Immature natural killer cell (primary cell): ENCODE results near the gene PIEZO2. TPM values are rescaled to one million over a fixed set of nuclear protein-coding genes. Genes with fewer than 3 reads are reported as not detected.
A peak's percentile ranks its signal among the peaks of the same experiment; 100 is the strongest.
"Not testable (repeated sequence)": the region's sequence is repeated elsewhere in the genome, so short reads cannot be mapped to it uniquely, and the experiment has no call there.

Experiments used
- DNase-seq, 3 donors: peaks; one replicate each; pipeline ENCODE4 v3.0.0; 2022; ENCODE audit warnings: mixed read lengths in 1 of 3
- H3K27ac Mint-ChIP-seq, 6 donors: one replicate each; pipeline ENCODE4 v1.8.0; 2020; ENCODE audit warnings: mixed read lengths in 6 of 6, mild to moderate bottlenecking in 5 of 6, inconsistent platforms in 4 of 6, moderate library complexity in 3 of 6
- H3K27me3 Mint-ChIP-seq, 3 donors: one replicate each; pipeline ENCODE4 v1.8.0; 2020 to 2021; ENCODE audit warnings: low read depth in 3 of 3, mild to moderate bottlenecking in 3 of 3, mixed read lengths in 3 of 3, moderate library complexity in 3 of 3, inconsistent platforms in 1 of 3
- H3K36me3 Mint-ChIP-seq, 3 donors: one replicate each; pipeline ENCODE4 v1.8.0; 2020; ENCODE audit warnings: mixed read lengths in 3 of 3, inconsistent platforms in 2 of 3, mild to moderate bottlenecking in 2 of 3
- H3K4me1 Mint-ChIP-seq, 2 donors: one replicate each; pipeline ENCODE4 v1.8.0; 2020; ENCODE audit warnings: inconsistent platforms in 2 of 2, mild to moderate bottlenecking in 2 of 2, mixed read lengths in 2 of 2, moderate library complexity in 1 of 2
- H3K4me3 Mint-ChIP-seq, 5 donors: one replicate each; pipeline ENCODE4 v1.8.0; 2020; ENCODE audit warnings: mild to moderate bottlenecking in 5 of 5, mixed read lengths in 5 of 5, inconsistent platforms in 3 of 5, moderate library complexity in 3 of 5
- H3K9me3 Mint-ChIP-seq, 6 donors: one replicate each; pipeline ENCODE4 v1.8.0; 2020; ENCODE audit warnings: mild to moderate bottlenecking in 6 of 6, mixed read lengths in 6 of 6, inconsistent platforms in 4 of 6, moderate library complexity in 3 of 6
- polyA plus RNA-seq, 3 donors: library from polyadenylated mRNA; unstranded; fragments of 300-500 nt; fragmentation: Illumina TruSeq; gene quantifications; one replicate each; pipeline ENCODE4 v1.2.3, GENCODE V29; 2021

The PIEZO2 gene
- polyA plus RNA-seq, 3 donors from 2014 or later, result not detected

DNA sequence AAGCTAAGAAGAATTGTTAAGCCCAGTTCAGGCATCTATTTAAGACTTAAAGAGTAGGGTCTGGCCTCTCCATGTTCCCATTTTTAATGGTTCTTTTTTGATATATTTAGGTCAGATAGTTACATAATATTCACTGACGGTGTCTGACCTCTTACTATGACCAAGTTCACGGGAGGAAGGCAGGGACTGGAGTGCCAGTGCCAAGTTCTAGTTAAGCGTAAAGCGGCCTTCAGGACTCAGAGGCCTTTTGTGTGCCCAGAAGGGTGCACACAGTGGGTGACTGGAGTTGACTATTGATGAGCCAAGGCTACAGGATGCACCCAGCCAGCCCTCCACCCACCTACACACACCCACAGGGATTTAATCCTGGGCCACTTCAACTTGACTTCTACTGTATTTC, 290.9 kb downstream of the PIEZO2 start:
- Mint-ChIP-seq H3K36me3 (no peaks in the 10 kb centered on the region), H3K9me3 (peaks cover 0 to under 1% (median 0%) of the 10 kb centered on the region in 6 donors), H3K4me3 (no peak overlapping the region), H3K27me3 (peaks cover 0 to 4% (median 1%) of the 10 kb centered on the region in 3 donors), H3K4me1 (no peaks in the 10 kb centered on the region), H3K27ac (no peak overlapping the region)
- no peak for DNase-seq

DNA sequence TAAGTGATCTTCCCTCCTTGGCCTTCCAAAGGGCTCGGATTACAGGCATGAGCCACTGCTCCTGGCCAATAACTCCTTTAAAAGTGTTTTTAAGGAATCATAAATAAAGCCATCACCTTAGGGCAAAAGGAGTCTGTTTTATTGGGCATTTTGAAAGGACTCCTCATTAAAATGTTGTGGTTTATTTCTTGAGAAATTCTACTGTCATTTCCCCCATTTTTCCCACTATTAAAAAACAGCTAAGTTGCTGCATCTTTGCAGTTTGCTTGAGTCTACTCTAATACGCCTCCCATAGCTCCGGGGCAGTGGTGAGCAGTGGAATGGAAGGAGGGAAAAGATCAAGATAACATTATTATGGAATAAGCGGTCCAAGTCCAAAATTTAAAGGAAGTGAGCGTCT, 293.2 kb downstream of the PIEZO2 start:
- Mint-ChIP-seq H3K27me3 (peaks cover 0 to 7% (median 1%) of the 10 kb centered on the region in 3 donors), H3K36me3 (no peaks in the 10 kb centered on the region), H3K4me1 (no peaks in the 10 kb centered on the region), H3K9me3 (no peaks in the 10 kb centered on the region), H3K4me3 (no peak overlapping the region), H3K27ac (no peak overlapping the region)
- no peak for DNase-seq

DNA sequence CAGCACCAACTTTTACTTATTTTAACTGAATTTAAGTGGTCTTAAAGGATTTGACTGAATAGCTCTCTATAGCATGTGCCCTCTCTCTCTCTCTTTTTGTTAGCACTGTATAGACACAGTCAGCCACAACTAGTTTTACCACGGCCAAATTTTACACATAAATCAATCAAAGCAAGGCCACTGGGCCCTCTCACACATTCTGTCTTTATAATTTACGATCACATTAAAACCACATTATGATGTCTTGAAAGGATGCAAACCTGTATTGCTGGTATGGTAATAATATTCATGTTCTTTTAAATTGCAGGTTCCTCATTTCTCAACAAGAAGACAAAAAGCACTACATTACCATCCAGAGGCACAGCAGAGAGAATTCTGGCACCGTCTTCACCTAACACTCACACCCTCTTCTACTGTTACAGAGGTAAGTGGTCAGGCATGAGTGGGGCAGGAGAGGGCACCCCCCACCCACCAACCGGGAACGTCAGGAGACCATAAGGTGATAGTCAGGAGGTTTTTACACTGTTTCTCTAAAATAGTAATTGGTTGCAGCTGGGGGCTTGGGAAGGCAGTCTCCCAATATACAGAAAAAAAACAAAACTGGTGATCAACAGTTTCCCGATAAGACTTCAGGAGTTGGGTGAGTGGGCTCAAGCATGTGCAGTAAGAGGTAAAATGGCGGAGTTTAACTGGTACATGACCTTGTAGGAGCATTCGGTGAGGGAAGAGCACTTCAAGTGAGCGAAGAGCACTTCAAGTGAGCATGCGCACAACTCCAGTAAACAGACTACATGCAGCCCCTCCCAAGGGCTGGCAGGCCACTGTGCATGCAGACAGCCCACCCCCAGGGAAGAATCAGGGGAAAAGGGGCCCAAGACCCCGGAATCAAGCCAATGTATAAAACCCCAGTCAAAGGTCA, 296.7 kb downstream of the PIEZO2 start:
- no peak overlapping the region for H3K4me3 Mint-ChIP-seq
- H3K27me3 Mint-ChIP-seq, result peaks cover 0 to 3% (median 1%) of the 10 kb centered on the region in 3 donors
- H3K9me3 Mint-ChIP-seq, result no peaks in the 10 kb centered on the region
- no peak overlapping the region for H3K27ac Mint-ChIP-seq
- DNase-seq, result no peak
- H3K4me1 Mint-ChIP-seq, result no peaks in the 10 kb centered on the region
- no peaks in the 10 kb centered on the region for H3K36me3 Mint-ChIP-seq

DNA sequence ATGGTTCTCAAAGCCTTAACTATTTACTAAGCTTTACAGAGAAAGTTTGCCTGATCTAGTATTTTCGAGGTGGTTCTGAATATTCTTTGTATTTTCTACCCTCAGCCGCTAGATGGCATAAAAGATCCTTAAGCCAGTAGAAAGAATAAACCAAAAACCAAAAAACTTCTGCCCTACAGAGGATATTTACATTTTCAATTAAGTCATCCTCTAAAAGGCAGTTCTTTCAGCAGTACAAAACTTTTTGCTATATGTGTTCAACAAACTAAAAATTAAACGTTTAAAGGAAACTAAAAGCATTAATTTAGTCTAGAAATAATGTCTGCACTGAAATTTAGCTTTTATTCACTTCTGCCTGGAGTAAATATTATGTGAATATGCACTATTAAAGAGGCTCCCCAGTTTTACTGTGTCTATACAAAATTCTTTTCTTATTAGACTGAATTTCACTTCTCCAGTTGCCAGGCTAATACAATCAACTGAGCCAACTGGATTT, 297.5 kb downstream of the PIEZO2 start:
- no peaks in the 10 kb centered on the region for H3K4me1 Mint-ChIP-seq
- H3K9me3 Mint-ChIP-seq, result no peaks in the 10 kb centered on the region
- no peaks in the 10 kb centered on the region for H3K36me3 Mint-ChIP-seq
- no peak overlapping the region for H3K27ac Mint-ChIP-seq
- peaks cover 0 to 3% (median 1%) of the 10 kb centered on the region in 3 donors for H3K27me3 Mint-ChIP-seq
- peak in 1 of 3 donors; percentile 0 for DNase-seq
- no peak overlapping the region for H3K4me3 Mint-ChIP-seq

DNA sequence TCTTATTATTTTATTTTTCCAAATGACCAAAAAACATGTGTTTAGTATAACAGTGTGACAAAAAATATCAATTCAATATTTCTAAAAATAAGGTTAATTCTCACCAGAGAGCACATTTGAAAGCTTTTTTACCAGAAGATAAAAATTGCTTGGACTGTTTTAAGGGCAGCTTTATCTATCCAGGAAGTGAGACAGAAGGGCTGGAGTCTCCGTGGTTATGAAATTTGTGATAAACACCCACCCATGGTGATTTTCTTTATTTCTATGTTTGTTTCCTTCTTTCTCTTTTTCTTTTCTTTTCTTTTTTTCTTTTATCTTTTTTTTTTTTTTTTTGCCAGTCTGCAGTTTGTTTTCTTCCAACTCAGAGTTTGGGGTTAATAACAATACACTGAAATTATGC, 298.5 kb downstream of the PIEZO2 start:
- peaks cover 0 to 2% (median 0%) of the 10 kb centered on the region in 6 donors for H3K9me3 Mint-ChIP-seq
- H3K4me1 Mint-ChIP-seq, result no peaks in the 10 kb centered on the region
- no peaks in the 10 kb centered on the region for H3K36me3 Mint-ChIP-seq
- no peak overlapping the region for H3K27ac Mint-ChIP-seq
- H3K27me3 Mint-ChIP-seq, result peaks cover 0 to 5% (median 1%) of the 10 kb centered on the region in 3 donors
- no peak overlapping the region for H3K4me3 Mint-ChIP-seq
- DNase-seq, result no peak

DNA sequence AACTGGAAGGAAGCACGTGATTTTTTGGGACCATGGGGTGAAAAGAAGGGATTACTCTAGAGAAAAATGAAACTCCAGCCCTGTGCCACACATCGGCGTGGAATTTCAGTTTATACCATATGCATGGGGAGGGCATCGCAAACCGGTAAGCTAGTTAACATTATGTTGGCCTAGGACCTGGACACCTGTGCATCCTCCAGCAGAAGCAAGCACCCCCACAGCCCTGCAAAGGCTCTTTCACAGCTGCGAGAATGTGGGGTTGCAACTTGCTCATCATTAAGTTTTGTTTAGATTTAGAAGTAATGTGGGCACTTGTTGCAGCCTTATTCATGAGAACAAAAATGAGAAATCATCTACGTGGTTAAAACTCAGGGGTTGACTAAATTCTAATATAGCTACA, 299.2 kb downstream of the PIEZO2 start:
- peaks cover 0 to 5% (median 1%) of the 10 kb centered on the region in 3 donors for H3K27me3 Mint-ChIP-seq
- peaks cover 0 to 2% (median 0%) of the 10 kb centered on the region in 6 donors for H3K9me3 Mint-ChIP-seq
- no peaks in the 10 kb centered on the region for H3K36me3 Mint-ChIP-seq
- no peak overlapping the region for H3K4me3 Mint-ChIP-seq
- no peak for DNase-seq
- H3K27ac Mint-ChIP-seq, result no peak overlapping the region
- H3K4me1 Mint-ChIP-seq, result no peaks in the 10 kb centered on the region

DNA sequence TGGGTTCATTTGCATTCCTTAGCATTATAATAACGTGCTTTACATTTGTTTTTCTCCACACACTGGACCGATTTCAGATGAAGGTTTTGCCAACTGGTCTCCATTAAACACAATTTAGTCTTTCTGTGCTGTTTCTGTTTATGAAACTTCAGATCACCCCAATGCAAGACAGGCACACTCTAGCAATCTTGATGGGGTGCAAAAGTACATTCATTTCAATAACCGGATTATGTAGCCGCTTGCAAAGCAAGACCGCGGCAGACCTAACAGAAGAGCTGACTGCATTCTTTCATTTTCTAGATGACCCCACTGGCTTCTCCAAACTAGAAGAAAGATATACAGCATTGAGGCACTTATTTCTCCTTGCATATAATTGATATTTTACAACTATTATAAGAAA, 301.5 kb downstream of the PIEZO2 start:
- no peak overlapping the region for H3K27ac Mint-ChIP-seq
- no peaks in the 10 kb centered on the region for H3K36me3 Mint-ChIP-seq
- H3K27me3 Mint-ChIP-seq, result peaks cover 0 to 5% (median 1%) of the 10 kb centered on the region in 3 donors
- no peak for DNase-seq
- no peak overlapping the region for H3K4me3 Mint-ChIP-seq
- H3K4me1 Mint-ChIP-seq, result no peaks in the 10 kb centered on the region
- H3K9me3 Mint-ChIP-seq, result peaks cover 0 to 2% (median 0%) of the 10 kb centered on the region in 6 donors

DNA sequence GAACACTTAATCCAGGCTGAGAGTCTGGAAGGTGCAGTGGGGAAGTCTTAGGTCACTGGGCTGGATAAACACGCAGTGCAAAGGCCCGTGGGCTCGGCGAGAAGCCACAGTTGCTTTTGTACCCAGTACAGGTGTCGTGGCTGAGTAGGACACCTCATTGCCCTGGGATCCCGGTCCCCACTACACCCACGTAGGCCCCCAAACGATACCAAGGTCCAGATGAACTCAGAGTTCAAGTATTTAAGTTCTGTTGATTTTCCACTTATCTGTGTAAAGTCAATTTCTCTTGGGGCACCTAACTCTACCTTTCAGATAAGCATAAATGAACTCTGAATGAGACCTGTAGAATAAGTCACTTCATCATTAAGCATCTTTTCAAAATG, 302.0 kb downstream of the PIEZO2 start:
- no peak for DNase-seq
- H3K27me3 Mint-ChIP-seq, result peaks cover under 1 to 2% (median 1%) of the 10 kb centered on the region in 3 donors
- peaks cover 0 to 2% (median 0%) of the 10 kb centered on the region in 6 donors for H3K9me3 Mint-ChIP-seq
- no peaks in the 10 kb centered on the region for H3K36me3 Mint-ChIP-seq
- no peak overlapping the region for H3K27ac Mint-ChIP-seq
- H3K4me3 Mint-ChIP-seq, result no peak overlapping the region
- H3K4me1 Mint-ChIP-seq, result no peaks in the 10 kb centered on the region

DNA sequence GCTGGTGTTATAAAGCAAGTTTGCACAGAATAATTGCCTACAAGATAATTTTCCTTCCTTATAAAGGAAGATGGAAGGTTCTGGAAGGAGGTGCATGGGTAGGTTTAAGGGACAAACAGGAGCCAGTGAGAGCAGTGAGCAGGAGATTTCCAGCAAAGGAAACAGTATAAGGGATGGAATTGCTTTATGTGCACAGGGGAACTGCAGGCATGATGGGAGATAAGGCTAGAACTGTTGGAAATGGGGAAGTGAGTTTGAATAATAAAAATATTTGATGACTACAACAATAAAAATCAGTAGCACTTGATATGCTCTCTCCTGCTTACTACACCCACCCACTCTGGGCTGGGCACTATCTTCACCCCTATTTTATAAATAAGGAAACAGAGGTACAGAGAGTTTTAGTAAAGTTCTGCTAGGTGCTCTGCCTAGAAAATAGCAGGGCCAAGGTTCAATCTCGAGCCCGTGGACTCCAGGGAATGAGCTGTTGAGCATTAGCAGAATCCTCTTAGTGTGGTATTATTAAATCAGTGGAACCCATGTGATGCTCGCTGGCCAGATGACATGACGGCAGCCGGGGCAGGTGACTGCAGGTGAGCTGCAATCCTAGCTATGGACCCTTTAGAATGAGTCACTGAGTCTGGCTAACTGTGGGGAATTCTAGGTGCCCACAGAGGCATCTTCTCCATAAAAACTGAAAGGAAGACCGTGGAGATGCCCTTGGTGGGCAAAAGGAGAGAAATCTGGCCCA, 302.5 kb downstream of the PIEZO2 start:
- Mint-ChIP-seq H3K4me3 (no peak overlapping the region), H3K36me3 (no peaks in the 10 kb centered on the region), H3K4me1 (no peaks in the 10 kb centered on the region), H3K9me3 (peaks cover 0 to 2% (median 0%) of the 10 kb centered on the region in 6 donors), H3K27me3 (peaks cover 1 to 4% (median 2%) of the 10 kb centered on the region in 3 donors), H3K27ac (no peak overlapping the region)
- DNase-seq, result no peak

DNA sequence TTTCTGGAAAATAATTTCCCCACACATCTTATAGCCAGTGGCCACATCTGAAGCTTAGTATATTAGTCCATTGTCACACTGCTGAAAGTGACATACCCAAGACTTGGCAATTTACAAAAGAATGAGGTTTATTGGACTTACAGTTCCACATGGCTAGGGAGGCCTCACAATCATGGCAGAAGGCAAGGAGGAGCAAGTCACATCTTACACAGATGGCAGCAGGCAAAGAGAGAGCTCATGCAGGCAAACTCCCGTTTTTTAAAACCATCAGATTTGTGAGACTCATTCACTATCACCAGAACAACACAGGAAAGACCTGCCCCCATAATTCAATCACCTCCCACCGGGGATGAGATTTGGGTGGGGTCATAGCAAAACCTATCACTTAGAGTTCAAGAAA, 303.3 kb downstream of the PIEZO2 start:
- not testable (repeated sequence) for H3K4me1 Mint-ChIP-seq, H3K27me3 Mint-ChIP-seq, H3K27ac Mint-ChIP-seq, H3K36me3 Mint-ChIP-seq, H3K4me3 Mint-ChIP-seq, DNase-seq, H3K9me3 Mint-ChIP-seq

DNA sequence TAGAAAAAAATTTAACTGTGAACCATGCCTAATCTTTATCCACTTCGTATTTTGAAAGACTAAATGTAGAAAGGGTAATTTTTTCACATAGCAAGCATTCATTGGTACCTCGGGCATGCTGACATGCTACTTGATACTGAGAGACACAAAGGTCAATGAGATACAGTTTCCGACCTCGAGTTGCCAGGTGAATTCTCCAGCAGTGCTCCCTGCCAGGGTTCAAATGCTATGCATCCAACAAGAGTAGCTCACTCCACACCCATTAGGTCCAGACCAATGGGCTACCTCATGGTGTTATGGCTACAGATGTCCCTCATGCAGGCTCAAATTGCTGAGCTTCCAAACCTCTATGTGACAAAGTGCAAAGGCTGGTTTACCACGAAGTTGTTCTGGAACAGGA, 305.8 kb downstream of the PIEZO2 start:
- H3K4me3 Mint-ChIP-seq, result no peak overlapping the region
- H3K9me3 Mint-ChIP-seq, result peaks cover 0 to 2% (median 0%) of the 10 kb centered on the region in 6 donors
- H3K4me1 Mint-ChIP-seq, result no peaks in the 10 kb centered on the region
- H3K36me3 Mint-ChIP-seq, result no peaks in the 10 kb centered on the region
- no peak overlapping the region for H3K27ac Mint-ChIP-seq
- H3K27me3 Mint-ChIP-seq, result peaks cover 0 to 6% (median 2%) of the 10 kb centered on the region in 3 donors
- no peak for DNase-seq

DNA sequence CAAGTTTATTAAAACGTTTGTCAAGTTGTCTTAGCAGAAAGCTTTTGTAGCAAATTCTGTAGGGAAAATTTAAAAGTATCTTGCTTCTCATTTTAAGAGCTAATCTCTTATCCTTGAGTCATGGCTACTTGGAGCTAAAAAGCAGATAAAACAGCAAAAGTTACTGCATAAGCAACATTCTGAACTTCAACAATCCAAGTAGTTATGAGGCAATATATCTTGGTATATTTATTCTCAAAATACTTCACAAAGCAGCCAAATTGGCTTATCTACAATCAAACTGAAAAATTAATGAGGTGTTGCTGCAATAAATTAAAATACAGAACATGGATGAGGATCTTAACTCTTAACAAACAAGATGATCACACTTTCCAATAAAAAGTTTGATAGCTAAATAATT, 306.5 kb downstream of the PIEZO2 start:
- H3K4me1 Mint-ChIP-seq, result no peaks in the 10 kb centered on the region
- H3K9me3 Mint-ChIP-seq, result peaks cover 0 to 2% (median 0%) of the 10 kb centered on the region in 6 donors
- DNase-seq, result no peak
- H3K4me3 Mint-ChIP-seq, result no peak overlapping the region
- H3K27me3 Mint-ChIP-seq, result peaks cover 0 to 6% (median 2%) of the 10 kb centered on the region in 3 donors
- H3K36me3 Mint-ChIP-seq, result no peaks in the 10 kb centered on the region
- no peak overlapping the region for H3K27ac Mint-ChIP-seq

DNA sequence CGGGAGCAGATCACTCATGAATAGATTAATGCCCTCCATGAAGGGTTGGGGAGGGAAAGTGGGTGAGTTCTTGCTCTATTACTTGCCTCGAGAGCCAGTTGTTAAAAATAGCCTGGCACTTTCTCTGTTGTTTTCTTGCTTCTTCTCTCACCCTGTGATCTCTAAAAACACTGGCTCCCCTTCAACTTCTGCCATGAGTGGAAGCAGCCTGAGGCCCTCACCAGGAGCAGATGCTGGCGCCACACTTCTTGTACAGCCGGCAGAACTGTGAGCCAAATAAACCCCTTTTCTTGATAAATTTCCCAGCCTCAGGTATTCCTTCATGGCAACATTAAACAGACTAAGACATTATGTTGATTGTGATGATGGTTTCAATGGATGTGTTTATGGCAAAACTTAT, 307.0 kb downstream of the PIEZO2 start:
- H3K4me1 Mint-ChIP-seq, result no peaks in the 10 kb centered on the region
- peaks cover 2 to 6% (median 3%) of the 10 kb centered on the region in 3 donors for H3K27me3 Mint-ChIP-seq
- H3K36me3 Mint-ChIP-seq, result no peaks in the 10 kb centered on the region
- DNase-seq, result no peak
- peaks cover 0 to 2% (median 0%) of the 10 kb centered on the region in 6 donors for H3K9me3 Mint-ChIP-seq
- no peak overlapping the region for H3K4me3 Mint-ChIP-seq
- H3K27ac Mint-ChIP-seq, result no peak overlapping the region

DNA sequence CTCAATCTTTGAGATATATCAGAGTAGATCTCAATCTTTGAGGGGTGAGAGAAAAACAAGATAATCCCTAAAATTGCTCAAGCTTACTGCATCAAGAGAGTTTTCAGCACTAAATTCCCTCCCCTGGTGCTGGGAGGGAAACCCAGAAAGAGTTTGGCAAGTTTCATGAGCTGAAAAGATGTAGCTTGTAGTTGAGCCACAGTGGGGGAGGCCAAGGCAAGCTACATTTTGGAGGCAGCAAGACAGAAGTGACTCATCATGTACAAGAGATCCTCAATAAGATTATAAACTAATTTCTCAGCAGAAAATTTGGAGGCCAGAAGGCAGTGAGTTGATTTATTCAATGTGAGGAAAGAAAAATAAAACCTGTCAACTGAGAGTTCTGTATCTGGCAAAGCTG, 308.2 kb downstream of the PIEZO2 start:
- H3K27ac Mint-ChIP-seq, result no peak overlapping the region
- peaks cover 2 to 6% (median 3%) of the 10 kb centered on the region in 3 donors for H3K27me3 Mint-ChIP-seq

More for the DNA sequence above, 308.2 kb downstream of the PIEZO2 start:
- Mint-ChIP-seq H3K4me1 (no peaks in the 10 kb centered on the region), H3K4me3 (no peak overlapping the region), H3K36me3 (no peaks in the 10 kb centered on the region), H3K9me3 (peaks cover 0 to 2% (median 0%) of the 10 kb centered on the region in 6 donors)
- DNase-seq, result no peak
